GM18499 (cell line): Measurements from ENCODE around the gene SLC7A5.
"Not testable (repeated sequence)": the region's sequence is repeated elsewhere in the genome, so short reads cannot be mapped to it uniquely, and the experiment has no call there.

Experiments
- ATAC-seq: cut with Tn5 transposase; IDR thresholded peaks from one replicate; pipeline ENCODE4 v1.9.1; 2021; ENCODE audit warnings: moderate number of reproducible peaks; ENCODE audit not compliant: insufficient read depth, unreplicated experiment

SLC7A5 gene

GRCh38 chr16:87862597-87863326 is 6.5 kb downstream of the SLC7A5 start:
- ATAC-seq, result not testable (repeated sequence)

GRCh38 chr16:87861300-87862099 is 7.8 kb downstream of the SLC7A5 start:
- ATAC-seq, result not testable (repeated sequence)

GRCh38 chr16:87860553-87861299 is 8.6 kb downstream of the SLC7A5 start:
- no peak for ATAC-seq

GRCh38 chr16:87858151-87858993 is 10.9 kb downstream of the SLC7A5 start:
- not testable (repeated sequence) for ATAC-seq

- ATAC-seq, result no peak
These were observed 12.5 kb downstream of the SLC7A5 start for GRCh38 chr16:87856791-87857228.

- ATAC-seq, result no peak
These were observed 13.2 kb downstream of the SLC7A5 start for GRCh38 chr16:87855852-87856715.

GRCh38 chr16:87854907-87855683 is 14.2 kb downstream of the SLC7A5 start:
- no peak for ATAC-seq

- ATAC-seq, result no peak
These were observed 15.0 kb downstream of the SLC7A5 start for GRCh38 chr16:87854053-87854906.

GRCh38 chr16:87853411-87854052 is 15.8 kb downstream of the SLC7A5 start:
- no peak for ATAC-seq

- ATAC-seq, result no peak
These were observed 17.7 kb downstream of the SLC7A5 start for GRCh38 chr16:87851601-87852000.

- ATAC-seq, result no peak
These were observed 18.1 kb downstream of the SLC7A5 start for GRCh38 chr16:87851141-87851587.

- no peak for ATAC-seq
These were observed 19.0 kb downstream of the SLC7A5 start for GRCh38 chr16:87850009-87851006.

- ATAC-seq, result no peak
These were observed 19.8 kb downstream of the SLC7A5 start for GRCh38 chr16:87849419-87850008.

- ATAC-seq, result no peak
These were observed 20.5 kb downstream of the SLC7A5 start for GRCh38 chr16:87848676-87849345.
